ENCODE data around the gene LPIN3. TPM values are rescaled to one million over a fixed set of nuclear protein-coding genes. Genes with fewer than 3 reads are reported as not detected.

Gene LPIN3
- total RNA-seq, 1 experiment from 2014 or later = 3.8 TPM

- H3K9ac ChIP-seq (ENCODE audit: extremely low read depth, insufficient read length, low read length) = no peak overlapping the region
- Mint-ChIP-seq H3K36me3 (ENCODE audit: insufficient read depth in 1 of 3, low read depth in 3 of 3) (no peaks in the 10 kb centered on the region), H3K9me3 (no peaks in the 10 kb centered on the region), H3K4me1 (peaks cover 5 to 16% of the 10 kb centered on the region in 2 experiments), H3K4me3 (no peak overlapping the region), H3K27me3 (ENCODE audit: low read depth) (peaks cover 13% of the 10 kb centered on the region), H3K27ac (no peak overlapping the region)
- H3K23ac ChIP-seq (ENCODE audit: insufficient read length, low read depth, low read length) = no peak overlapping the region
- H3K23me2 ChIP-seq (ENCODE audit: insufficient read length, low read depth, low read length, poor library complexity, severe bottlenecking) = no peaks in the 10 kb centered on the region
- H3K18ac ChIP-seq (ENCODE audit: insufficient read length, low read depth, low read length) = no peak overlapping the region
- no peak overlapping the region for H4K8ac ChIP-seq (replicated peaks; ENCODE audit: insufficient read length, low read depth, low read length)
- H3K56ac ChIP-seq (ENCODE audit: insufficient read length, low read depth, low read length) = no peak overlapping the region
- H4K5ac ChIP-seq (ENCODE audit: insufficient read length, low read depth, low read length) = no peak overlapping the region
- no peak for DNase-seq
- H3K79me1 ChIP-seq (ENCODE audit: insufficient read depth, low read depth, low read length, poor library complexity, severe bottlenecking) = no peaks in the 10 kb centered on the region
- no peak overlapping the region for H2BK120ac ChIP-seq (ENCODE audit: low read depth, low read length, poor library complexity, severe bottlenecking)
- H3K4ac ChIP-seq (ENCODE audit: low read depth, low read length) = no peak overlapping the region
- no CpG with 5 or more reads among the region's 2 CpGs for WGBS (ENCODE audit: extremely low coverage, insufficient read length, low lambda C conversion rate)
- H3K9me3 ChIP-seq (ENCODE audit: control insufficient read depth, low read depth, low read length) = no peaks in the 10 kb centered on the region
- H3K4me2 ChIP-seq (ENCODE audit: insufficient read depth, insufficient read length, low read length) = no peak overlapping the region
- H3K79me2 ChIP-seq (ENCODE audit: insufficient read depth, low read length) = no peaks in the 10 kb centered on the region
- H4K20me1 ChIP-seq (ENCODE audit: control insufficient read depth, insufficient read depth, insufficient read length) = no peaks in the 10 kb centered on the region
- H4K91ac ChIP-seq (ENCODE audit: insufficient read length, low read depth, low read length) = no peak overlapping the region
- H2AFZ ChIP-seq (ENCODE audit: low read length) = no peak overlapping the region
- H2BK20ac ChIP-seq (ENCODE audit: low read depth, low read length, poor library complexity, severe bottlenecking) = no peak overlapping the region
- no peak overlapping the region for H3K14ac ChIP-seq (ENCODE audit: insufficient read depth, low read length)
- TF ChIP-seq CTCF (conservative IDR thresholded peaks at IDR 0.05) = no peak
- H3K4me1 ChIP-seq (ENCODE audit: insufficient read depth, low read length) = no peaks in the 10 kb centered on the region
- no peak overlapping the region for H2BK12ac ChIP-seq (ENCODE audit: insufficient read length, low read depth, low read length)
- no peak overlapping the region for H3T11ph ChIP-seq (ENCODE audit: low read length)
- no peak overlapping the region for H3K27ac ChIP-seq (ENCODE audit: insufficient read length, low read depth, low read length)
- H2BK5ac ChIP-seq (ENCODE audit: insufficient read length, low read length) = no peak overlapping the region
- H3K27me3 ChIP-seq (ENCODE audit: insufficient read depth, low read length) = no peaks in the 10 kb centered on the region
- no peak overlapping the region for H2AK5ac ChIP-seq (ENCODE audit: insufficient read length, low read length)
- H2BK15ac ChIP-seq (ENCODE audit: low read depth, low read length) = no peak overlapping the region
Observed at GRCh38 chr20:41379551-41379950, 38.9 kb downstream of the LPIN3 start.

Data from H9 (cell line).